ENCODE data around the gene PRIMPOL. TPM values are rescaled to one million over a fixed set of nuclear protein-coding genes. Genes with fewer than 3 reads are reported as not detected.

Gene PRIMPOL
- total RNA-seq, 1 experiment from 2014 or later, result 20.6 TPM

Other genes starting within 250 kb of the PRIMPOL start
- gene IRF2, start 175.2 kb upstream of the PRIMPOL start, total RNA-seq (2014; rRNA removed), result 16.6 and 17.6 TPM in 2 replicates
- 50.2 and 52.2 TPM in 2 replicates for gene CASP3, start 291 bp upstream of the PRIMPOL start, total RNA-seq (2014; rRNA removed)
- gene CENPU, start 84.4 kb downstream of the PRIMPOL start, total RNA-seq (2014; rRNA removed), result 73.7 and 85.5 TPM in 2 replicates
- gene ACSL1, start 176.2 kb downstream of the PRIMPOL start, total RNA-seq (2014; rRNA removed), result 83.0 and 115 TPM in 2 replicates